K562 (cell line): Measurements from ENCODE around the gene CHSY3. TPM values are rescaled to one million over a fixed set of nuclear protein-coding genes. Genes with fewer than 3 reads are reported as not detected.

Experiments used
- ATAC-seq: fragments of 200-7000 bp; cut with Tn5 transposase; 3 replicates; pipeline ENCODE4 v1.9.1; 2020; ENCODE audit warnings: moderate library complexity
- BruUV-seq: library from RNA; stranded (reverse); fragments of 400-500 nt; replicated peaks from 2 replicates; lab custom pipeline; 2021; lab: Mats Ljungman, UMichigan
- CTCF ChIA-PET: fragments of 300-600 bp; formaldehyde crosslinking; extraction: SDS; loops from one replicate; lab custom pipeline; 2021; ENCODE audit warnings: low intra/inter-chr PET ratio; lab: Yijun Ruan, JAX
- POLR2A ChIA-PET: fragments of 300-600, 350-650 bp; sonication (Branson Sonifier 250); formaldehyde crosslinking; extraction: SDS; loops from one replicate; lab custom pipeline; 2021; ENCODE audit warnings: antibody characterized with exemption, inconsistent platforms; lab: Yijun Ruan, JAX
- DNase-seq, 4 experiments: peaks; one replicate each; pipeline versions ENCODE4 v3.0.0 to v3.0.0-alpha.2; 2011 to 2018; ENCODE audit warnings: low spot score in 3 of 4, mixed read lengths in 3 of 4; ENCODE audit errors: extremely low read depth in 1 of 4
- FAIRE-seq: peaks from 2 replicates; lab custom pipeline; 2011; peaks lifted over from hg19 to GRCh38; lab: Jason Lieb, UNC
- H2AFZ ChIP-seq: 2 replicates; pipeline ENCODE4 v1.6.0; 2011; ENCODE audit warnings: low read depth, low read length, control low read depth, inconsistent platforms
- H3K27ac ChIP-seq: fragments of 200-600 bp; 3 replicates; pipeline ENCODE4 v1.8.0; 2011; ENCODE audit warnings: low read depth, mild to moderate bottlenecking, control low read depth, inconsistent platforms, low read length, moderate library complexity, mixed read lengths; ENCODE audit errors: extremely low read depth
- H3K27me3 ChIP-seq, 2 experiments: fragments of 300-600 bp in 1 of 2; 2 replicates in 1 of 2; 3 replicates in 1 of 2; pipeline versions ENCODE4 v1.6.0 to v1.8.0; 2011; ENCODE audit warnings: inconsistent platforms in 2 of 2, low read length in 2 of 2, mild to moderate bottlenecking in 1 of 2, mixed read lengths in 1 of 2, moderate library complexity in 1 of 2; ENCODE audit not compliant: control insufficient read depth in 2 of 2, insufficient read depth in 2 of 2
- H3K36me3 ChIP-seq: fragments of 300-600 bp; 3 replicates; pipeline ENCODE4 v1.8.0; 2011; ENCODE audit warnings: mild to moderate bottlenecking, low read length, inconsistent platforms; ENCODE audit not compliant: control insufficient read depth, insufficient read depth
- H3K4me1 ChIP-seq, 2 experiments: fragments of 200-600 bp in 1 of 2; replicated peaks in 1 of 2; 2 replicates in 1 of 2; 3 replicates in 1 of 2; pipeline versions ENCODE4 v1.5.1 to v1.8.0; 2011; ENCODE audit warnings: inconsistent platforms in 2 of 2, low read length in 2 of 2, mild to moderate bottlenecking in 1 of 2, mixed read lengths in 1 of 2, moderate library complexity in 1 of 2; ENCODE audit not compliant: control insufficient read depth in 2 of 2, insufficient read depth in 2 of 2
- H3K4me2 ChIP-seq: 2 replicates; pipeline ENCODE4 v1.6.1; 2011; ENCODE audit warnings: low read length, control low read depth, inconsistent platforms, mixed read lengths; ENCODE audit not compliant: insufficient read depth
- H3K4me3 ChIP-seq: fragments of 200-600 bp; sonication (generic), shearing (Covaris generic); 2 replicates; pipeline ENCODE4 v1.5.1; 2016; ENCODE audit warnings: control low read depth, inconsistent platforms
- H3K79me2 ChIP-seq: fragments of 200-600 bp; 3 replicates; pipeline ENCODE4 v1.8.0; 2011; ENCODE audit warnings: low read length, inconsistent platforms; ENCODE audit not compliant: control insufficient read depth, insufficient read depth
- H3K9ac ChIP-seq, 2 experiments: 2 replicates each; pipeline versions ENCODE4 v1.6.0 to v1.6.1; 2011; ENCODE audit warnings: low read depth in 2 of 2, low read length in 2 of 2, control low read depth in 1 of 2, inconsistent platforms in 1 of 2, mild to moderate bottlenecking in 1 of 2, mixed read lengths in 1 of 2; ENCODE audit not compliant: insufficient read depth in 1 of 2
- H3K9me1 ChIP-seq: one replicate; pipeline ENCODE4 v1.6.0; 2011; ENCODE audit warnings: inconsistent platforms, mild to moderate bottlenecking, low read length, moderate library complexity; ENCODE audit not compliant: control insufficient read depth, insufficient read depth
- H3K9me3 ChIP-seq: replicated peaks from 2 replicates; pipeline ENCODE4 v1.5.1; 2011; ENCODE audit warnings: low read depth, low read length, inconsistent platforms; ENCODE audit not compliant: control insufficient read depth, insufficient read depth
- H4K20me1 ChIP-seq: replicated peaks from 2 replicates; pipeline ENCODE4 v1.6.1; 2011; ENCODE audit warnings: low read length, inconsistent platforms, mixed read lengths; ENCODE audit not compliant: control insufficient read depth, insufficient read depth
- ESRRB ChIP-seq: fragments of 250-450 bp; sonication (Bioruptor Pico); IDR thresholded peaks from 2 replicates; pipeline ENCODE4 v1.5.0; 2020; ENCODE audit warnings: mild to moderate bottlenecking, moderate library complexity, borderline replicate concordance
- MED1 ChIP-seq: sonication (generic); formaldehyde crosslinking; IDR thresholded peaks from 2 replicates; pipeline ENCODE4 v1.8.1; 2023; ENCODE audit warnings: missing genetic modification reagents, borderline replicate concordance
- NFATC3 ChIP-seq: fragments of 450-650 bp; IDR thresholded peaks from 2 replicates; pipeline ENCODE4 v1.6.1; 2017; ENCODE audit warnings: mild to moderate bottlenecking
- NR3C1 ChIP-seq: sonication (generic); formaldehyde crosslinking; IDR thresholded peaks from 2 replicates; pipeline ENCODE4 v1.8.1; 2022; ENCODE audit warnings: missing genetic modification reagents
- PRPF4 ChIP-seq: fragments of 200-400 bp; formaldehyde crosslinking; IDR thresholded peaks from one replicate; pipeline ENCODE4 v1.6.1; 2017; ENCODE audit warnings: low read length, low read depth, mild to moderate bottlenecking; ENCODE audit not compliant: insufficient read depth, poor library complexity, severe bottlenecking
- TCF7L2 ChIP-seq: fragments of 150-350 bp; IDR thresholded peaks from 2 replicates; pipeline ENCODE4 v1.6.1; 2016; ENCODE audit warnings: low read depth, mild to moderate bottlenecking, low read length, moderate library complexity
- ZNF436 ChIP-seq: fragments of 250-450, 450-650 bp; sonication (Bioruptor Pico); formaldehyde crosslinking; IDR thresholded peaks from 2 replicates; pipeline ENCODE4 v1.7.0; 2020; ENCODE audit warnings: mild to moderate bottlenecking
- ZNF717 ChIP-seq: fragments of 250-450 bp; sonication (Bioruptor Pico); IDR thresholded peaks from 2 replicates; pipeline ENCODE4 v1.5.0; 2021
- WGBS: fragments of 100-300 bp; shearing (Covaris generic); methylation state at CpG from one replicate; pipeline ENCODE4 v1.1.6; 2016; ENCODE audit warnings: low coverage, mixed read lengths; ENCODE audit not compliant: insufficient coverage; ENCODE audit errors: missing lambda C conversion rate; 5-methylcytosine and 5-hydroxymethylcytosine counted together
- in situ Hi-C: fragments of 300-500 bp; cut with MboI; formaldehyde crosslinking; loops from 4 replicates; pipeline ENCODE4 v1.15.0; 2018; ENCODE audit warnings: inconsistent platforms, mixed read lengths
- intact Hi-C: fragments of 100-400 bp; cut with micrococcal nuclease; formaldehyde crosslinking; loops from 2 replicates; pipeline ENCODE4 v1.14.2; 2022
- polyA plus RNA-seq, 8 experiments: library from polyadenylated mRNA; depleted of rRNA in 4 of 8; stranded (reverse) in 5 of 8; unstranded in 3 of 8; fragments of >200 nt; fragmentation: Nextera tagmentation in 2 of 8; fragmentation: Illumina TruSeq in 1 of 8; extraction: Ambion mirVana in 2 of 8; extraction: Trizol in 1 of 8; gene quantifications; 2 replicates each; pipeline versions ENCODE4 v1.2.1 to v1.2.3, GENCODE V29; 2011 to 2014; ENCODE audit warnings: inconsistent platforms in 1 of 8, missing spikeins in 1 of 8
- total RNA-seq, 7 experiments: library from RNA; depleted of rRNA in 6 of 7; stranded (reverse); fragments of >200 nt in 6 of 7; fragmentation: Illumina TruSeq in 2 of 7; extraction: Trizol in 2 of 7; gene quantifications; 2 replicates each; pipeline versions ENCODE4 v1.2.1 to v1.2.3, GENCODE V29; 2011 to 2021; ENCODE audit warnings: low replicate concordance in 1 of 7
- TF ChIP-seq, protein P1 (sequence below): fragments of 450-650 bp; IDR thresholded peaks from 2 replicates; pipeline ENCODE4 v1.6.1; 2016; ENCODE audit warnings: low read depth, mild to moderate bottlenecking, moderate library complexity
- TF ChIP-seq, protein P2 (sequence below), 2 experiments: IDR thresholded peaks in 1 of 2; conservative IDR thresholded peaks in 1 of 2; 2 replicates each; pipeline ENCODE4 v1.6.1; 2016; ENCODE audit warnings: low read depth in 2 of 2, mild to moderate bottlenecking in 1 of 2, missing compliant biosample characterization in 1 of 2, missing genetic modification characterization in 1 of 2, moderate library complexity in 1 of 2
- TF ChIP-seq, protein P3 (sequence below): fragments of 250-450 bp; sonication (Bioruptor Pico); IDR thresholded peaks from 2 replicates; pipeline ENCODE4 v1.4.0; 2020; ENCODE audit warnings: borderline replicate concordance
- TF ChIP-seq, protein P4 (sequence below): fragments of 250-450 bp; sonication (Bioruptor Pico); IDR thresholded peaks from 2 replicates; pipeline ENCODE4 v1.8.0; 2022; ENCODE audit warnings: moderate library complexity, mild to moderate bottlenecking, inconsistent platforms
- TF ChIP-seq, protein P5 (sequence below): fragments of 150-350 bp; IDR thresholded peaks from 2 replicates; pipeline ENCODE4 v1.6.1; 2014; ENCODE audit warnings: low read depth, mild to moderate bottlenecking, low read length, borderline replicate concordance

Gene CHSY3
- total and polyA plus RNA-seq, 9 of the 15 experiments (the other 6 are each of a cell fraction or from before 2014, with no cell fraction given) = 0.04 TPM; not detected in 8

DNA sequence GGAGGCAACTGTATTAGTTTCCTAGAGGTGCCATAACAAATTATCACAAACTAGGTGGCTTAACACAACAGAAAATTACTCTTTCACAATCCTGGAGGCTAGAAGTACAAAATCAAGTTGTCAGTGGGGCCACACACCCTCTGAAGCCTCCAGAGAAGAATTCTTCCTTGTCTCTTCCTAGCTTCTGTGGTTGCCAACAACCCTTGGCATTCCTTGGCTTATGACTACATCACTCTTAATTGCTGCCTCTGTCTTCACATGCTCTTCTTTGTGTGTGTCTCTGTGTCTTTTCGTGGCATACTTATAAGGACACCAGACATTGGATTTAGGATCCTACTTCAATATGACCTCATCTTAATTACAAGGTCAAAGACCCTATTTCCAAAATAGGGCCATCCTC, 327.5 kb downstream of the CHSY3 start (continued):
- TF ChIP-seq ZNF717 (no peak), NR3C1 (no peak), MED1 (no peak), ZNF436 (CRISPR knock-in tag) (no peak), ESRRB (CRISPR knock-in tag) (no peak), NFATC3 (no peak), PRPF4 (no peak)
- TF ChIP-seq, protein P1, sequence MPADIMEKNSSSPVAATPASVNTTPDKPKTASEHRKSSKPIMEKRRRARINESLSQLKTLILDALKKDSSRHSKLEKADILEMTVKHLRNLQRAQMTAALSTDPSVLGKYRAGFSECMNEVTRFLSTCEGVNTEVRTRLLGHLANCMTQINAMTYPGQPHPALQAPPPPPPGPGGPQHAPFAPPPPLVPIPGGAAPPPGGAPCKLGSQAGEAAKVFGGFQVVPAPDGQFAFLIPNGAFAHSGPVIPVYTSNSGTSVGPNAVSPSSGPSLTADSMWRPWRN = no peak
- TF ChIP-seq, protein P2, sequence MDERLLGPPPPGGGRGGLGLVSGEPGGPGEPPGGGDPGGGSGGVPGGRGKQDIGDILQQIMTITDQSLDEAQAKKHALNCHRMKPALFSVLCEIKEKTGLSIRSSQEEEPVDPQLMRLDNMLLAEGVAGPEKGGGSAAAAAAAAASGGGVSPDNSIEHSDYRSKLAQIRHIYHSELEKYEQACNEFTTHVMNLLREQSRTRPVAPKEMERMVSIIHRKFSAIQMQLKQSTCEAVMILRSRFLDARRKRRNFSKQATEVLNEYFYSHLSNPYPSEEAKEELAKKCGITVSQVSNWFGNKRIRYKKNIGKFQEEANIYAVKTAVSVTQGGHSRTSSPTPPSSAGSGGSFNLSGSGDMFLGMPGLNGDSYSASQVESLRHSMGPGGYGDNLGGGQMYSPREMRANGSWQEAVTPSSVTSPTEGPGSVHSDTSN (CRISPR knock-in tag; IDR thresholded peaks at IDR 0.05; ENCODE audit: low read depth) = no peak
- TF ChIP-seq, protein P2 (tag; conservative IDR thresholded peaks at IDR 0.05; ENCODE audit: low read depth) = no peak

DNA sequence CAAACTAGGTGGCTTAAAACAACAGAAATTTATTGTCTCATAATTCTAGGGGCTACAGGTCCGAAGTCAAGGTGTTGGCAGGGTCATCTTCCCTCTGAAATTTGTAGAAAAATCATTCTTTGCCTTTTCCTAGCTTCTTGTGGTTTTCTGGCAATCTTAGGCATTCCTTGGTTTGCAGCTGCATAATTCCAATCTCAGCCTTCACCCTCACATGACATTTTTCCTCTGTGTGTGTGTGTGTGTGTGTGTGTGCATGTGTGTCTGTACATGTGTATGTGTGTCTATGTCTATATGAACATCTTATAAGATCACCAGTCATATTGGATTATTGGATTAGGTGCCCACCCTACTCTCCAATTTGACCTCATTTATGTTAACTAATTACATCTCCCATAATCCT, 330.6 kb downstream of the CHSY3 start:
- intact Hi-C loops = no loop called here
- no peak for DNase-seq
- no peak overlapping the region for H3K9ac ChIP-seq
- in situ Hi-C loops = no loop called here
- no peaks in the 10 kb centered on the region for H3K79me2 ChIP-seq
- H3K27me3 ChIP-seq = no peaks in the 10 kb centered on the region
- ATAC-seq = no peak
- CTCF ChIA-PET = no interaction called here
- no peaks in the 10 kb centered on the region for H3K9me1 ChIP-seq
- H3K27ac ChIP-seq = no peak overlapping the region
- H3K9me3 ChIP-seq = no peaks in the 10 kb centered on the region
- WGBS = 0% methylated on average over 1 of the region's 1 CpG
- no peak overlapping the region for H3K4me3 ChIP-seq
- no peak for FAIRE-seq
- no peaks in the 10 kb centered on the region for H3K36me3 ChIP-seq
- POLR2A ChIA-PET = no interaction called here
- H3K4me2 ChIP-seq = no peak overlapping the region
- H3K4me1 ChIP-seq = no peaks in the 10 kb centered on the region
- no TSS peak for BruUV-seq
- H4K20me1 ChIP-seq = no peaks in the 10 kb centered on the region
- H2AFZ ChIP-seq = no peak overlapping the region
- TF ChIP-seq, protein P3, sequence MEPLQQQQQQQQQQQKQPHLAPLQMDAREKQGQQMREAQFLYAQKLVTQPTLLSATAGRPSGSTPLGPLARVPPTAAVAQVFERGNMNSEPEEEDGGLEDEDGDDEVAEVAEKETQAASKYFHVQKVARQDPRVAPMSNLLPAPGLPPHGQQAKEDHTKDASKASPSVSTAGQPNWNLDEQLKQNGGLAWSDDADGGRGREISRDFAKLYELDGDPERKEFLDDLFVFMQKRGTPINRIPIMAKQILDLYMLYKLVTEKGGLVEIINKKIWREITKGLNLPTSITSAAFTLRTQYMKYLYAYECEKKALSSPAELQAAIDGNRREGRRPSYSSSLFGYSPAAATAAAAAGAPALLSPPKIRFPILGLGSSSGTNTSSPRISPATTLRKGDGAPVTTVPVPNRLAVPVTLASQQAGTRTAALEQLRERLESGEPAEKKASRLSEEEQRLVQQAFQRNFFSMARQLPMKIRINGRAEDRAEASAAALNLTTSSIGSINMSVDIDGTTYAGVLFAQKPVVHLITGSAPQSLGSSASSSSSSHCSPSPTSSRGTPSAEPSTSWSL (CRISPR knock-in tag) = no peak
- TF ChIP-seq TCF7L2 = no peak
- TF ChIP-seq, protein P4, sequence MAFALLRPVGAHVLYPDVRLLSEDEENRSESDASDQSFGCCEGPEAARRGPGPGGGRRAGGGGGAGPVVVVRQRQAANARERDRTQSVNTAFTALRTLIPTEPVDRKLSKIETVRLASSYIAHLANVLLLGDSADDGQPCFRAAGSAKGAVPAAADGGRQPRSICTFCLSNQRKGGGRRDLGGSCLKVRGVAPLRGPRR (CRISPR knock-in tag) = no peak
- TF ChIP-seq, protein P5, sequence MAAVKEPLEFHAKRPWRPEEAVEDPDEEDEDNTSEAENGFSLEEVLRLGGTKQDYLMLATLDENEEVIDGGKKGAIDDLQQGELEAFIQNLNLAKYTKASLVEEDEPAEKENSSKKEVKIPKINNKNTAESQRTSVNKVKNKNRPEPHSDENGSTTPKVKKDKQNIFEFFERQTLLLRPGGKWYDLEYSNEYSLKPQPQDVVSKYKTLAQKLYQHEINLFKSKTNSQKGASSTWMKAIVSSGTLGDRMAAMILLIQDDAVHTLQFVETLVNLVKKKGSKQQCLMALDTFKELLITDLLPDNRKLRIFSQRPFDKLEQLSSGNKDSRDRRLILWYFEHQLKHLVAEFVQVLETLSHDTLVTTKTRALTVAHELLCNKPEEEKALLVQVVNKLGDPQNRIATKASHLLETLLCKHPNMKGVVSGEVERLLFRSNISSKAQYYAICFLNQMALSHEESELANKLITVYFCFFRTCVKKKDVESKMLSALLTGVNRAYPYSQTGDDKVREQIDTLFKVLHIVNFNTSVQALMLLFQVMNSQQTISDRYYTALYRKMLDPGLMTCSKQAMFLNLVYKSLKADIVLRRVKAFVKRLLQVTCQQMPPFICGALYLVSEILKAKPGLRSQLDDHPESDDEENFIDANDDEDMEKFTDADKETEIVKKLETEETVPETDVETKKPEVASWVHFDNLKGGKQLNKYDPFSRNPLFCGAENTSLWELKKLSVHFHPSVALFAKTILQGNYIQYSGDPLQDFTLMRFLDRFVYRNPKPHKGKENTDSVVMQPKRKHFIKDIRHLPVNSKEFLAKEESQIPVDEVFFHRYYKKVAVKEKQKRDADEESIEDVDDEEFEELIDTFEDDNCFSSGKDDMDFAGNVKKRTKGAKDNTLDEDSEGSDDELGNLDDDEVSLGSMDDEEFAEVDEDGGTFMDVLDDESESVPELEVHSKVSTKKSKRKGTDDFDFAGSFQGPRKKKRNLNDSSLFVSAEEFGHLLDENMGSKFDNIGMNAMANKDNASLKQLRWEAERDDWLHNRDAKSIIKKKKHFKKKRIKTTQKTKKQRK = no peak
